Measurements from ENCODE around the gene CPED1.
"Not testable (repeated sequence)": the region's sequence is repeated elsewhere in the genome, so short reads cannot be mapped to it uniquely, and the experiment has no call there.

The CPED1 gene

GRCh38 chr7:121071662-121072061 lies 83.2 kb downstream of the CPED1 start:
- DNase-seq (ENCODE audit: low spot score) = no peak

DNA sequence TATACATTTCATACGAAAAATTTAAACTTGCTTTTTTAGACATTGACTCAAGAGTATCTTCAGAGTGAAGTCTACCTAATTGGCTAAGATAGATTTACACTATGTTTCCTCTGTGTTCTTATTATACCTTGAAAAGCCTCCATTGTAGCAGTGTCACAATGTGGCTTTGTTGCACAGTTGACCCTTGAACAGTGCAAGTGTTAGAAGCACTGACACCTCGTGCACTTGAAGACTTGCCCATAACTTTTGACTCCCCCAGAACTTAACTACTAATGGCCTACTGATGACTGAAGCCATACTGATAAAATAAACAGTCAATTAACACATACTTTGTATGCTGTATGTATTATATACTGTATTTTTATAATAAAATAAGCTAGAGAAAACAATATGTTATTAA lies 84.3 kb downstream of the CPED1 start:
- DNase-seq (ENCODE audit: low spot score) = no peak

DNA sequence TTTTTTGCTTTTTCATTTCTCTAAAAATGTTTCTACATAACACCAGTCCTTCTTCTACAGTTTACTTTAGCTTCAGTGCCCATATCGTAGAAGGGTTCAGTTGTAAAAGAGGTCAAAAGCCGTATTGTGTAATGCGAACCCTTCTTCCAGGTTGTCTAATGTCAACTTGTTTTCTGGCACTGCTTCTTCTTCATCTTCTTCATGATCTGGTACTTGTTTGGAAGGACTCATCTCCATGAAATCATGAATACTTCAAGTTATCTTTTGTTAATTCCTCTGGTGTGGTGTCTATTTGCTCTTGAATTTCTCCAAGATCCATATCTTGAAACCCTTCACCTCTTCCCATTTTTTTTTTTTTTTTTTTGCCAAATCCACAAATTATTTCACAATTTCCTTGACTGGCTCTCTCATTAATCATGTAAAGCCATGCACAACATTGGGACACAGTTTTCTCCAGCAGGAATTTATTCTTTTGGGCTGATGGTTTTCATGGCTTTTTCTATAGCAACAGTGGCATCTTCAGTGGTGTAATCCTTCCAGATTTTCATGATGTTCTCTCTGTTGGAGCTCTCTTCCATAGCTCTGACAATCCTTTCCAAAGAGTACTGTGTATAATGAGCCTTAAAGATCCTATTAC lies 85.1 kb downstream of the CPED1 start:
- DNase-seq (ENCODE audit: low spot score) = no peak

DNA sequence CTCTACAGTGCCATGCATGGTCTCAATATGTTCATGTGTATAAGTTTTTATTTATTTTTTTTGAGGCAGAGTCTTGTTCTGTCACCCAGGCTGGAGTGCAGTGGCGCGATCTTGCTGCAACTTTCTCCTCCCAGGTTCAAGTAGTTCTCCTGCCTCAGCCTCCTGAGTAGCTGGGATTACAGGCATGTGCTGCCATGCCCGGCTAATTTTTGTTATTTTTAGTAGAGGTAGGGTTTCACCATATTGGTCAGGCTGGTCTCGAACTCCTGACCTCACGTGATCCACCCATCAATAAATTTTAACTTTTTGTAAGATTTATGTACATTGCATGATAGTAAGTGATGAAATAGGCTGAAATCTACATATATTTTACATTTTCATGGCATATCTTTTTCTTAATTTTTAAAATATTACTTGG lies 86.9 kb downstream of the CPED1 start:
- DNase-seq (ENCODE audit: low spot score) = not testable (repeated sequence)

GRCh38 chr7:121075952-121076349 lies 87.4 kb downstream of the CPED1 start:
- DNase-seq (ENCODE audit: low spot score) = no peak

DNA sequence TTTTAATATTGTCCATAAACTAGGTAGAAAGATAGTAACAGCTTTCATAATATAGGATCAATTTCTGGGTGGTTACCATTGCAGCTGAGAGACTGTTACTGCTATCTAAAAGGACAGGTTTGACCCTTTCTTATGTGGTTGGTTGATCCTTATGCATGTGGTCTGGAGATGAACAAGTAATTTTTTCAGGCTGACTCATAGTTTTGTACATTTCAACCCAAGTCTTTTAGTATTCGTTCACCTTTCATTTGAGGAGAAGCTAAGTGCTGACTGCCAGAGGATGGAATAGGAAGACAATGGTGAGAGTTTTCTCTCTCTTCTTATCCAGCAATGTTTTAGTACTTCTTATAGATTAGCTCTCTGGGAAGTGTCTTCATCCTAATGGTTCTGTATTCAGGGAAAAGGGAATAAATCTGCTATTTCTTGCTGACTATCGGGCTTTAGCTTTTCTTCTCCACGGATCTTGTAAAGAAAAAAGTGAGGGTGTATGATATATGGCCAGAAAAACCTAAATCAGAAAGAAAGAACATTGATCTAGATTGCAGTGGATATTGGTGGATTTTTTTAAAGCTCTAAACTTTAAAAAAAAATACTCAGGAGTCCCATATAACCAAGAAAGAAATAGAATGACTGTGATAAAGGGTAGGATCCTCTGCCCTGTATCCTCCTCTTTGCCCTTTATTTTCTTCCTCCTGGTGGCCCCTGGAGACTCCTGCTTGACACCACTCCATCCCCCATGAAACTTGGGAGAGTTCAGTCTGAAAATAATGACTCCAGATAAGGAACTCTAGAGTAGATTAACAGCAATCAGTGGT lies 88.0 kb downstream of the CPED1 start:
- DNase-seq (ENCODE audit: low spot score) = no peak

DNA sequence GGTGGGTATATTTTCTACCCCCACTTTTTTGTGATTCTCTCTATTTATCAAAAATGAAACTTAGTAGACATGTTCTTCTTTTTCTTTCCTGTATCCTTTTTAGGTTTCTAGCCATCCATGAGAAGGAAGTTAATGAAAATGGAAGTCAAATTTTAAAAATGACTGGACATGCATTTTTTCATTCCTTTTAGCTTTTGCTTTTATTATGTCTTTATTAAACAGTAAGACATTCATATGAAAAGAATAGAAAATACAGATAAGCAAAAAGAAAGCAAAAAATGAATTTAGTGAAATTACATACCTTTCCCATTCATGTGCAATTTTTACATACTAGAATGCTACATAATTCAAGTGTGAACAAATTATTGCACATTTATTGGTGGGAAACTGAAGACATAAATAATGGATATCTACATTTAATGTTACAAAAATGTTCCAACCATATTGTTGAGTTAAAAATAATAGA lies 88.7 kb downstream of the CPED1 start:
- no peak for DNase-seq (ENCODE audit: low spot score)

GRCh38 chr7:121078701-121079227 lies 90.3 kb downstream of the CPED1 start:
- DNase-seq (ENCODE audit: low spot score) = no peak

DNA sequence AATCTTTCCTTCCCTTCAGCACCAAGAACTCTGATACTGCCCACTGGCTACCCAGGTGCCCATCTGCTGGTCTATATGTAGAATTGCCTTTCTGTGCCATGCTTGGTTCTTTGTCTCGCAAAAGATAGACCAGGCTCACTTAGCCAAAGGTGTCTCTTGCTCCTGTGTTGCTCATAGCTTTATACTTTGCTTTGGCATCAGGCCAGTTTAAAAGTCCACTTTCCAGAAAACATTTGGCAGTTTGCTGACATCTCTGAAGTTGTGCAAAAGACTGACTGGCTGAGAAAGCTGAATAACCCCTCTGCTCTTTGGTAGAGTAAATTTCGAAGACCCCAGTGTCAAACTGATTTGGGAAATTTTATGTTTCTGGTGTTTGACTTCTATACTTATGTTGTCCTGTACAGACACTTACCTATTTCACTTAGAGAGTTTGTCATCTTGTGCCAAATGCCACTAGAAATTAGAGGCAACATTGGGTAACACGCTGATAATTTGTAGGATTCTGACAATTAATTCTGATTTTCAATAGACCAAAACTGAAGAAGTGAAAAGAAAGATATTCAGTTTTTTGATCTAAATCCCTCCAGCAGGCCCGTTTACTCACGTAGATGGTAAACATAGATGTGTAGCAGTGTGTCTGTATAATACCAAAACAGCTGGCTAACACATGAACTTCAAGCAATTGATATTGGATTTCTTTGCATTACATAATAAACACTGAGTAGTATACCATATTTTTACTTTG lies 91.1 kb downstream of the CPED1 start:
- DNase-seq (ENCODE audit: low spot score) = no peak

DNA sequence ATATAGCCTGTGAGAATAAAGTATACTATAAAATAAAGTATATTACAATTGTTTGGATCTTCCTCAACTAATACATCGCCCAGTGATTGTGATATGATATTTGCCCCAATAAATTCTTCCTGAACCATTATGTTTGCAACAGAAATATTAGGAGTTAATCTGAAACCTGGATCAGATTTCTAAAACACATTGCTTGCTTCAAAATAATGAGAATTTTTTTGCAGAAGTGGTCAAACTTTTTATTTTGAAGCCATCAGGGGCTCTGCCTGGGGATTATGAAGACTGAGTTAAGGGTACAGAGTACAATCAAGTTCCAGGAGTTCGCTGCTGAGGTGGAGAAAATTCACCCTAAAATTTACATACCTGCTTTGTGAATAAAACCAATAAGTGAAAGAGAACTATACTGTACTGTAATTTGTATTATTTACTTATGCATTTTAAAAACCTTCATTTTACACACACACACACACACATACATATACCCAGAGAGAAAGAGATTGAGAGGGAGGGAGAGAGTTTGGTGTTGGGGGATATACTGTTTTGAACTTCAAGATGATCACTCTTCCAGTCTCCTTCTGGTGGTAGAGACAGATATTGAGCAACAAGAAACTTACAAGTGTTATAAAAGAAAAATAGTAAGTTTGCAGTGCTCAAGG lies 91.9 kb downstream of the CPED1 start:
- no peak for DNase-seq (ENCODE audit: low spot score)

DNA sequence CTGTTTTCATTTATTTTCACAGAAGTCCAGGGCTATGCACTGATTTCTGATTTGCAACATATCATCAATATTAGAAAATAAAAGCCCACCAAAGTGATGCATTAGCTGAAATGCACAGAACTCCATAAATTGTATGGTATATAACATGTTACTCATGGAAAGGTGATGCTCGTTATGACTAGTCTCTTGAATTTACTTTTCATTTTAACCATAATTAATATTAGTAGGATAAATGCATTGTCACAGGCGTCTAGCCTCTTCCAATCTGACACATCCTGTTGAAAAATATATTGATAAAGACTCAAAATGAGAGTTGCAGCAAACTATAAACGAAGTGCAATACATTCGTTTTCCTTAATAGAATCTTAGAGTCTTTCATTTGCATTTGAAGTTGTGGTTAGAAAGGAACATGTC lies 92.4 kb downstream of the CPED1 start:
- DNase-seq (ENCODE audit: low spot score) = no peak

- no peak for DNase-seq (ENCODE audit: low spot score)
Observed at GRCh38 chr7:121081327-121081936, 92.9 kb downstream of the CPED1 start.

- DNase-seq (ENCODE audit: low spot score) = no peak
Observed at GRCh38 chr7:121082400-121083101, 94.0 kb downstream of the CPED1 start.

DNA sequence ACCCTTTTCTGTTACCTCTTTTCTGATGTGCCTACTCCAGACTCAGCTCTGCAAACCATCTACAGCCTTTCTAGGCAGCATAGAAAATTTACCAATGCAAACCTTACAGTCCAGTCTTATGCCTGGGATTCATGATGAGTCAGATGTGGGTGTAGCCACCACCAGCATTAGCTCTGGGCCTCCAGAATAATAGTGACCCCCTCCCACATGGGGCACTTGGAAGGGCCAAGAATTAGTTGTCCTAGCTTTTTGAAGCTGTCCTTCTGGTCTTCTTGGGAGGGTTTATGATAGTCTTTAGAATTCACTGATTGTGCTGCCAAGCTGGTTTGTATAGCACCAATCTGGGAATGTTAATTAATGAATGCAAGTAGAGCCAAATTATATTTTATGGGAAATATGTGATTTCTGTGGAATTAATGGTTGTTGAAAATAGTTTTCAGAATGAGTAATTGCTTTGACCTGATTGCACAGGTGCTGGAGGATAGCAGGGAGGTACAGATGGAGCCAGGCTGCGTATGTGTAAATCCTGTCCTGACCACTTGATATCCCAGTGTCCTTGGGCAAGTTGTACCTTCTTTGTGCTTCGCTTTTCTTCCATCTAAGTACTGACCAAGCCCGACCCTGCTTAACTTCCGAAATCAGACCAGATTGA lies 94.8 kb downstream of the CPED1 start:
- no peak for DNase-seq (ENCODE audit: low spot score)

DNA sequence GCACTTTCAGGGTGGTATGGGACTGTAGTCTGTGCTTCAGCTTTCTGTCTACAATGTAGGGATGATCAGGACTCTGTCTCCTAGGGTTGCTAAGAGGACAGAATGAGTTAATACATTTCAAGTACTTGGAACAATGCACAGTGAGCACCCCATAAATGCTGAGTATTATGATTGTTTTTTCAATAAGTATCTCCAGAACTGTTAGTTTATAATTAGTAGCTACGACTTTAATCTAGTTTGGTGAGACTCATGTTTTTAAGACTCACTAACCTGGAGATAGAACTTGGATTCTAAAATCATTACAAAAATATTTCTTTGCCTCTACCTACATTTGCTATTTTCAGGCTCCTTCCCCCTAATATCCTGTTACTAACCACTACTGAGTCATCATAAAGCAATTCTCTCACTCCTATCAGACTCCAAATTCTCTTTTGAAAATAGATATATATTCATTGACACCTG lies 95.3 kb downstream of the CPED1 start:
- no peak for DNase-seq (ENCODE audit: low spot score)

GRCh38 chr7:121084256-121084655 lies 95.7 kb downstream of the CPED1 start:
- no peak for DNase-seq (ENCODE audit: low spot score)

- DNase-seq (ENCODE audit: low spot score) = no peak
Observed at GRCh38 chr7:121084748-121085336, 96.3 kb downstream of the CPED1 start.

DNA sequence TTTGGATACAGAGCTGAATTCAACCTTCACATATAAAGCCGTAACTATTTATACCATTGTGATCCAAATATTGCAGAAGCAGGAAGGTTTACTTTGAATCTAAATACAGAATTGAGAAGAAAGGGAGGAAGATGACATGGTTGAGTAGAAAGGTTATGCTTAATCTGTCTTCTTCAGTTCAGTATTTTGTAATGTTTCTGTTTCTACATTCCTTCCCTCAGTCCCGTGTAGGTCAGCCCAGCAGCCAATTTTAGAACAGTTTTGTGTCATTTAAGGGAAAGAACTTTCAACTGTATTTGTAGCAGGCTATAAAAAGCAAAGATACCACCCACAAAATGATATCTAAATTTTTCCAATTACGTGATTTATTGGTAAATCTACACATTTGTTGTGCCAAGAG lies 97.4 kb downstream of the CPED1 start:
- DNase-seq (ENCODE audit: low spot score) = no peak

GRCh38 chr7:121088870-121089269 lies 100.4 kb downstream of the CPED1 start:
- no peak for DNase-seq (ENCODE audit: low spot score)

- no peak for DNase-seq (ENCODE audit: low spot score)
Observed at GRCh38 chr7:121094829-121095228, 106.3 kb downstream of the CPED1 start.

Data from left forelimb (tissue), 1 donor.